ENCODE results near the gene TEPSIN. TPM values are rescaled to one million over a fixed set of nuclear protein-coding genes. Genes with fewer than 3 reads are reported as not detected.

The TEPSIN gene
- total RNA-seq, 1 donor from 2014 or later = 40.2 TPM

- H3K9me3 ChIP-seq = no peaks in the 10 kb centered on the region
- DNase-seq (no peak), ATAC-seq (no peak)
- H3K4me1 ChIP-seq = peaks cover 8% of the 10 kb centered on the region
- no peak overlapping the region for H3K4me3 ChIP-seq
- no peak overlapping the region for H3K27ac ChIP-seq
- intact Hi-C loops (cut with DNase I) = no loop called here
- no peaks in the 10 kb centered on the region for H3K27me3 ChIP-seq
- H3K36me3 ChIP-seq = peaks cover 7% of the 10 kb centered on the region
- TF ChIP-seq CTCF (IDR thresholded peaks at IDR 0.05) = no peak
Measured at GRCh38 chr17:81195941-81196495, 42.8 kb downstream of the TEPSIN start.

DNA sequence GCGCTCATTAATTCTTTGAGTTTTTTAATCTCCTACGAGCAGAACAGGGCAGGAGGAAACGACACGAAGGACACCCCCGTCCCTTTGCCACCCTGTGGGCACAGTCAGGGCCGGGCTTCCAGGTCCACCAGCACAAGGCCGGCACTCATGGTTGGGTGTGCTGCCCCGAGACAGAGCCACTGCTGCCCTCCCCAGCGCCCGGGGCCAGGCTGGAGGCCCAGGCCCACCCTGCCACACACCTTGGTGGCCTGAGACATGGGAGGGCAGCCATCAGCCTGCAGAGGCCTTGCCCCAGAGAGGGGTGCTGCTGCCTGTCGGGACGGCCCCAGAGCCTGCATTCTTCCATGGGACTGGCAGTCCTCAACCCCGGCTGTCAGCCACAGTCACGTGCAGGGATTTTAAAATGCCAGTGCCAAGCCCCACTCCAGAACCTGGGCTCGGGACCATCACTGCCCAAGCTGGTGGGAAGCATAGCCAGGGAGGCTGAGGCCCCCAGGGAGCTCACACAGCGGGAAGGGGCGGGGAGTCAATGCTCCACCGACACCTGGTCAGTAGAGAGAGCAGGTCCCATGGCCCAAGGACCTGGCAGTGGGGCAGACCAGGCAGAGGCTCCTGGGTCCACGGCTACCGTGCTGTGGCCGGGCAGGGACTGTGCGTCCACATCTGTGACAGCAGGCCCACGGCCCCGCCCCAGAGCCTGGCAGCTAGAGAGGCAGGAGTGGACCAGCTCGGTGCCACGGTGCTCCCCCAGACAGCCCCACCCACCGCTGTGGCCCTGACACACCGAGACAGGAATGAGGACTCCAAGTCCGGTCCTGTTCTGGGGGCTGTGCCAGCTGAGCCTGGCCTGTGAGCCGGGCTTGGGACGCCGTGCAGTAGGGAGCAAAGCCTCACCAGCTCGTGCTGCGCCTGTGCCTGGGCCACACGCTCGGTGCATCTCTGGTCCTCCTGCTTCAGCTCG, 43.6 kb downstream of the TEPSIN start:
- Histone ChIP-seq H3K4me1 (peaks cover 8% of the 10 kb centered on the region), H3K27ac (no peak overlapping the region), H3K4me3 (no peak overlapping the region), H3K9me3 (no peaks in the 10 kb centered on the region), H3K27me3 (no peaks in the 10 kb centered on the region), H3K36me3 (peaks cover 7% of the 10 kb centered on the region)
- ATAC-seq (no peak), DNase-seq (no peak)
- TF ChIP-seq CTCF (IDR thresholded peaks at IDR 0.05) = no peak
- intact Hi-C loops (cut with DNase I) = no loop called here

- H3K36me3 ChIP-seq = peaks cover 7% of the 10 kb centered on the region
- peaks cover 8% of the 10 kb centered on the region for H3K4me1 ChIP-seq
- TF ChIP-seq CTCF (IDR thresholded peaks at IDR 0.05) = no peak
- ATAC-seq = no peak
- no peak overlapping the region for H3K27ac ChIP-seq
- no peaks in the 10 kb centered on the region for H3K9me3 ChIP-seq
- no peak for DNase-seq
- no peaks in the 10 kb centered on the region for H3K27me3 ChIP-seq
- intact Hi-C loops (cut with DNase I) = no loop called here
- H3K4me3 ChIP-seq = no peak overlapping the region
Measured at GRCh38 chr17:81194225-81194760, 44.6 kb downstream of the TEPSIN start.

DNA sequence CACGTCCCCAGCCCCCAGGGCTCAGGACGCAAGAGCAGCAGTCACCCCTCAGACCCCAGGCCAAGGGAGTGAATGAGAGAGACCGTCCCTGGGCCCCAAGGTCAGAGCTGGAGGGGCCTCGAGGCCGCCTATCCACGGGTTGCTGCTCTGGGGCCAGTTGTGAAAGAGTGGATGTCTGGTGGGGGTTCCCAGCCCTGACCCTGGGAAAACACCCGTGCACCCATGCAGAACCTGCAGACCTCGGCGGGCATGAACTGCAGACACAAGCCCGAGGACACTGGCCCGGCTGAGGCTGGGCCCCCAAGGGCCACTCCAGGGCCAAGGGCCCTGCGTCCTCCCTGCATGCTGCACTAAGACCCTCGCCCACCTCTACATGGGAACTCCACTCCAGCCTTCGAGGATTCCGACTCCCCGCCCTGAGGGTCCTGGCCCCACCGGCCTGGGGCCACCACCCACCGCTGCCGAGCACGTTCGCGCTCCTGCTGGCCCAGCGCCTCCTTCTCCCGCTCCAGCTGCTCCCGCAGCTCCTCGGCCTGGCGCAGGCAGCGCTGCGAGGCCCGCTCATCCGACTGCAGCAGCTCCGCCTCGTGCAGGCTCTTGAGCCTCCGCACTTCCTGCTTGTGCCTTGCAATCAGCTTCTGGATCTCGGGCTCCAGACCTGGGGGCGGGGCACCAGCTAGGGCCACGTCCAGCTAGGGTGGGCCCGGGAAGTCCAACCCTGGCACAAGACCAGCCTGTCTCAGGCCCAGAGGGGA, 45.2 kb downstream of the TEPSIN start:
- no peak for TF ChIP-seq CTCF (IDR thresholded peaks at IDR 0.05)
- H3K27me3 ChIP-seq = no peaks in the 10 kb centered on the region
- no peak overlapping the region for H3K27ac ChIP-seq
- H3K9me3 ChIP-seq = no peaks in the 10 kb centered on the region
- peaks cover 2% of the 10 kb centered on the region for H3K4me1 ChIP-seq
- H3K36me3 ChIP-seq = peaks cover under 1% of the 10 kb centered on the region
- no peak for DNase-seq
- peak; percentile 7 for ATAC-seq
- intact Hi-C loops (cut with DNase I) = no loop called here
- no peak overlapping the region for H3K4me3 ChIP-seq

DNA sequence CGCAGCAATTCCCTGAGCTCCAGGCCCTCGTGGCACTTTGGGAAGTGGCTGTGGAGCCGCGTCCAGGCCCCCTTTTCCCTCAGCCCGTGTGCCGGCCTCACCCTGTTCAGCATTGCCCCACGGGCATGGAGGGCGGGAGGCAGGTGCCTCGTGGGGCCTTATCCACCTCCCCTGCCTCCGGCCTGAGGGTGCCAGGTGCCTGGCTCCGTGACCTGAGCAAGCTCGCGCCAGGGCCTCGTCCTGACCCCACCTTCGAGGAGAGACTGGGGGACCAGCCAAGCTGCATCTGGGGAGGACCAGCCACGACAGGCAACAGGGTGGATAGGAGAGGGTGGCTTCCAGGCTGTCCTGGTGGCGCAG, 45.8 kb downstream of the TEPSIN start:
- Histone ChIP-seq H3K36me3 (no peaks in the 10 kb centered on the region), H3K4me3 (no peak overlapping the region), H3K27ac (no peak overlapping the region), H3K27me3 (no peaks in the 10 kb centered on the region), H3K4me1 (no peaks in the 10 kb centered on the region), H3K9me3 (no peaks in the 10 kb centered on the region)
- no peak for TF ChIP-seq CTCF (IDR thresholded peaks at IDR 0.05)
- DNase-seq (no peak), ATAC-seq (no peak)
- intact Hi-C loops (cut with DNase I) = no loop called here
